CD4-positive, alpha-beta T cell treated with Interleukin-12 subunit alpha and Interleukin-12 subunit beta, for 1 hour (primary cell): ENCODE measurements around the gene PTGES2.
A peak's percentile ranks its signal among the peaks of the same experiment; 100 is the strongest.
"Not testable (repeated sequence)": the region's sequence is repeated elsewhere in the genome, so short reads cannot be mapped to it uniquely, and the experiment has no call there.

ENCODE experiments used
- DNase-seq: peaks from one replicate; pipeline ENCODE4 v3.0.0-alpha.2; 2020

The PTGES2 gene

DNA sequence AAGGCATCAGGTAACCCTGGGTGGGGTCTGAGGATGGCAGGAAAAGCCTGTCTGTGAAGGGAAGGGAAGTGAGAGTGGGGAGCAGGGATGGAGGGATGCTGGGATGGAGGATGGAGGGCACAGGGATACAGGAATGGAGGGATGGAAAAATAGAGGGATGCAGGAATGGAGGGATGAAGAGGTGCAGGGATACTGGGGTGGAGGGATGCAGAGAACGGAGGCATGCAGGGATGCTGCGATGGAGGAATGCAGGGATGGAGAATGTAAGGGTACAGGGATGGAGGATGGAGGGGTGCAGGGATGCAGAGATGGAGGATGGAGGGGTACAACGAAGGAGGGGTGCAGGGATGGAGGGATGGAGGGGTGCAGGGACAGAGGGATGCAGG, 9.1 kb downstream of the PTGES2 start:
- no peak for DNase-seq

DNA sequence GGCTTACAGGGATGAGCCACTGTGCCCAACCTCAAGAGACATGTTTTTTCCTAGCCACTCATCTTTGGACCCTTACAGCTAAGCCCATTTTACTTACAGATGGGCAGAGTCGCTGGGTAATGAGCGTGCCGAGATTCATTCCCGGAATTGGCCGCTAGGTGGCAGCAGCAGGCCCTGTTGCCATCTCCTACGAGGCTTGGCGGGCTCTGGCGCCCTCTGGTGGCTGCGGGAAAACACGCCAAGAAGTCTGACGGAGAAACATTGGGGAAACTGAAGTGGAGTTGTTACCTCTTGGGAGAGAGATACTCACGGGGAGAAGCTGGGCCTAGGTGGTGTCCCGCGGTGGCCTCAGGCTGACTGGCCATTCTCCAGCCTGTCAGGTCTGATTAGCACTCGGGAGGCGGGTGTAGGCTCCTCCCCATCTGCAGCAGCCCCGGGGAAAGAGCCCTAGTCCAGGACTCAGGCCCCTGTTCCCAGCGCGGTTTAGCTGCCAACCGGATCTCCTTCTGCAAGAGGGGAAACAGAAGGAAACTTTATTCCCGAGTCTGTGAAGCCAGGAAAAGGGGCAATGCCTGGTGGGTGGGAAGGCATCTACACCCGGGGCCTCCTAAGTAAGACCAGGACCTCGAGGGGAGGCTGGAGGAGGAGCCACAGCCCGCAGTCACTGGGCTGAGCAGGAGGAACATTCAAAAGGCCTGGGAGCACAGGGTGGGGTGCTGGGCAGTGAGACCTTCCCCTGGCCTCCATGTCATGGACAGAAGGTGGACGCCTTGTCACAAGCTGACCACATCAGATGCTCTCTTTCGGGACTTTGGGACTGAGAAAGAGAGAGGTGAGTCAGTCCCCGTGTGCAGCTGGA, 9.7 kb downstream of the PTGES2 start:
- DNase-seq, result peak; percentile 94

DNA sequence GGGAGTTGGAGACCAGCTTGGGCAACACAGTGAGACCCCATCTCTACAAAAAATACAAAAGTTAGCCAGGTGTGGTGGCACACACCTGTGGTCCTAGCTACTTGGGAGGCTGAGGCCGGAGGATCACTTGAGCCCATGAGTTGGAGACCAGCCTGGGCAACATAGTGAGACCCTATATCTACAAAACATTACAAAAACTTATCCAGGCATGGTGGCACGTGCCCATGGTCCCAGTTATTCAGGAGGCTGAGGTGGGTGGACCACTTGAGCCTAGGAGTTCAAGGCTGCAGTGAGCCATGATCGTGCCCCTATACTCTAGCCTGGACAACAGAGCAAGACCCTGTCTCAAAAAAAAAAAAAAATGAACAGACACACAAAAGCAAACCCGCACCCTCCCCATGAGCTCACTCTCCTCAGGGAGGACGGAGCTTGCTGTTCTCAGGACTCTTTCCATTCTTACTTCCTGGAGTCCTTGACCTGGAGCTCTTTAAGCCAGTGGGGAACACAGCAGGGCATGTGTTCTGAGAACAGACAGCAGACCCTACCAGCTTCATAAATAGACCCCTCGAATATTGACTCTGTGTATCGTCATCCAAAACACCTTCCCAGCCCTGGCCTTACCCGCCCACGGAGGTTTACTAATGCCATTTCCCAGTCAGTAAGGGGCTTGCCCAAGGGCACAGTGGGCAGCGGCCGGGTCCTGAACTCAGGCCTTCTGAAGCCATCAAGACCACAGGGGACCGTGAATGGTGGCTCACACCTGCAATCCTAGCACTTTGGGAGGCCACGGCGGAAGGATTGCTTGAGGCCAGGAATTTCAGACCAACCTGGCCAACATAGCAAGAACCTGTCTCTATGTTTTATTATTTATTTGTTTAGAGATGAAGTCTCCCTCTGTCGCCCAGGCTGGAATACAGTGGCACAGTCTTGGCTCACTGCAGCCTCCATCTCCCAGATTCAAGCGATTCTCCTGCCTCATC, 11.1 kb downstream of the PTGES2 start:
- no peak for DNase-seq

DNA sequence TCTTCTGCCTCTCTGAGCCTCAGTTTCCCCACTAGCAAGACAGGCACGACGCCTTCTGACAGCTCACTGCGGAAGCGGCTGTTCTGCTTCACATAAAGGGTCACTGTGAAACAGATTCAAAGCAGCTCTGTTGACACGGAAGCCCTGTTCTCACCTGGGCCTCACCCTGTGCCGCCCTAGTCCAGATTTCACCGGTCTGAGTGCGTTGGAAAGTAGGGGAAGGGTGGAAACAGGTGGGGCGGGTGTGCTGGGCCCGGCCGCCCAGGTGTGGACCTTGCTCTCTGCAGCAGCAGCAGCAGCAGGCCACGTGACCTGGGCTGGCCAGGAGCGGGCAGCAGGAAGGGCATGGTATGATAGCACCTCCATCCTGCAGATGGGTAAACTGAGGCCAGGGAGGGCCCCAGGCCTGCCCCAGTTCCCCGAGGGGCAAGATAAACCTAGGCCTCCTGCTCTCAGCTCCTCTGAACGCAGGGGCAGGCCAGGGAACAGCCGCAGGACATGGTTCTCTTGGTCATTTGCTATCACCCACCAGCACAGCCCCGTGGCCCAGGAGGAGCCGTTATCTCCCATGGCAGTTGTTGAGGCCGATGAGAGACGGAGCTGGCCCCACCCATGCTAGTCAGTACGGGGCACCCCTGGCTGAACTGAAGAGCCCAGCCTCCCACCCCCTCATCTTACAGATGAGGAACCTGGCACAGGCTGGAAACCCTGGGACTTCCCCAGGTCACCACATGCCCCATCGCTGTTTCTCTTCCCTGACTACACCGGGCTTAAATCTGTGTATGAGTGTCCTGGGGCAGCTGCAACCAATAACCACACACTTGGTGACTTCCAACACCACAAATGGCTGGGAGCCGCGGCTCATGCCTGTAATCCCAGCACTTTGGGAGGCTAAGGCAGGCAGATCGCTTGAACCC, 12.1 kb downstream of the PTGES2 start:
- peak; percentile 27 for DNase-seq

DNA sequence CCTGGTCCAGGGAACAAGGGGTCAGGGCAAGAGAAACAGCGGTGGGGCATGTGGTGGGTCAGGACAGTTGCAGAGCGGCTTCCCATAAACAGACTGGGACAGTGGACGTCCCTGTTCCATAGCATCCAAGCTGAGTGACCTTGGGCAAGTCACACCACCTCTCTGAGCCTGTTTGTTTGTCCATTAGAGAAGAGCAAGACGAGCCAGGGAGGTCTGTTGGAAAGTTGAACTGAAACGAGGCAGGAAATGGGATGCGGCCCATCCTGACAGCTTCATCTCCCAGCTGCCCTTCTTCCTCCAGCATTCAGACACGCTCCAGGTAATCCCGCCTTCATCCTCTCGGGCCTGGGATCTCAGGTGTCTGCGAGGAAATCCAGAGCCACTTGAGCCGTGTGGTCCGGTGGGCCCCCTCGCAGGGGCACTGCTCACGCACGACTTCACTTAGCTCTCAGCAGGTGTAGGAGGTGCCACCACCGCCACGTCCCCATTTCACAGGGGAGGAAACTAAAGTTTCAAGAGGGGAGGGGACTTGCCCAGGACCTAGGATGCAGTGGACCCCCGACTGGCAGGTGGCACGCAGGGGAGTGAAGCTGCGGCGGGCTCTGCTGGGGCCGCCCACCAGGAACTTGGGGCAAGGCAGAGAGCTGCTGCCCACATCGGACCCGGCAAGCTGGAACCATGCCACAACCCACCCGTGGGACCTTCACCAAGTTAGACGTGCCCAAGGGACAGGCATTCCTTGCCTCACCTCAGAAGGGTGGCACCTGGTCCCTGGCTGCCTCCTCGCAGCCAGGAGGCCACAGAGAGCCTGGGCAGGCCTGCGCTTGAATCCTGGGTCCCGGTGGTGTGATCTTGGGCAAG, 13.0 kb downstream of the PTGES2 start:
- no peak for DNase-seq

DNA sequence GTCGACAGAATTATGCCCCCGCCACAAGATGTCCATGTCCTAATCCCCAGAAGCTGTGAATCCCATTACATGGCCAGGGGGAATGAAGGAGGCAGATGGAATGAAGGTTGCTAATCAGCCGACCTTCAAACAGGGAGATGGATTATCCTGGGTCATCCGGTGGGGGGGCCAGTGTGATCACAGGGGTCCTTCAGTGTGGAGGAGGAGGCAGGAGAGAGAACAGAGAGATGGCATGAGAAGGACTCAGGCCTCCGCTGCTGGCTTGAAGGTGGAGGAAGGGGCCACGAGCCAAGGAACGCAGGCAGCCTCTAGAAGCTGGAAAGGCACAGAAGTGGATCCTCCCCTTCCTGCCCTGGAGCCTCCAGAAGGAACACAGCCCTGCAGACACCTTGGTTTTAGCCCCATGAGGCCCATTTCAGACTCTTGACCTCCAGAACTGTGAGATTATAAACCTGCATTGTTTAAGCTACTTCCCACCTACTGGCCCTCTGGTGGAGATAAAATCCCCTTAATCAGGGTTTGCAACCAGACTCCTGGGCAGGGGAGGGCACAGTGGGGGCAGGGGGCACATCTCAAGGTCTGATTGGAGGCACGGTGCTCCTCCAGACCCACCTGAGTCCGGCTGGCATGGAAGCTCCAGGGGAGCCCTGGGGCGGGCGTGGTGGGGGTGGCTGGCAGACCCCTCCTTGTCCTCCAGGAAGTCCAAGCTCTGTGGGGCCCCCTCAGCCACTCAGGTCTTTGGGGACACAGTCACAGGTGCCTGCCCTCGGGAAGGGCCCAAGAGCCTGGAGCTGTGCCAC, 13.8 kb downstream of the PTGES2 start:
- no peak for DNase-seq

DNA sequence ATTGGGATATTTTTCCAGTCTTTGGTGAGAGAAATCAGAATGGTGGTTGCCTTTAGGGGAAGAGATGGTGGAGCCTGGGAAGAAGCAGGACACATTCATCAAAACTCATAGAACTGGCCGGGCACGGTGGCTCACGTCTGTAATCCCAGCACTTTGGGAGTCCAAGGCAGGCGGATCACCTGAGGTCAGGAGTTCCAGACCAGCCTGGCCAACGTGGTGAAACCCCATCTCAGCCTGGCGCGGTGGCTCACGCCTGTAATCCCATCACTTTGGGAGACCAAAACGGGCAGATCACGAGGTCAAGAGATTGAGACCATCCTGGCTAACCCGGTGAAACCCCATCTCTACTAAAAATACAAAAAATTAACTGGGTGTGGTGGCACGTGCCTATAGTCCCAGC, 15.8 kb downstream of the PTGES2 start:
- DNase-seq, result not testable (repeated sequence)

DNA sequence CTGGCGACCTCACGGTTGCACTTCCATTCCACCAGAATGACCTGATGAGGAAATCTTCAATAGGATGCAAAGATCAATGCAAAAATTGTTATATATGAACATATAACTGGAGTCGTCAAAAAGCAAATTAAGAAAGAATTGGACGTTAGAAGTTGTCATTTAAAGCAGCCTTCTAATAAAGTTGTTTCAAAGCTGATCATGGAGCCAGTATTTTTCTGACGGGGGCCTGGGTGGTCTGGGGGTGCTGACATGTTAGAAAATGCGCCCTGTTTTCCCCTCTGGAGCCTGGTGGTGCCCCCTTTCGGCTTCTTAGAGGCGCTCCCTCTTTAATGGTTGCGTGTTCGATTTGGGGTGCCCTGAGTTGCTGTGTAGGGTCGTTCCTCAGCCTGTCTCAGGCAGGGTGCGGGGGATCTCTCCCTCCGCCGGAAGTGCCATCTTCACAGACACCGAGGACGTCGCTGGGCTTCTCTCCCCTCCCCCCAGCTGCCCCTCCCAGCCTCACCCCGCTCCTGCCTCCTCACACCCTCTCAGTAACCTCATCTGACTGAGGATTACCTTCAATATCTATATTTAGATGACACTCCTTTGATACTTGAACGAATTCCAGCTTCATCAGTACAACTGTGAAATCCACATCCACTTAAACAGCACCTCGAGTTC, 18.3 kb downstream of the PTGES2 start:
- no peak for DNase-seq

DNA sequence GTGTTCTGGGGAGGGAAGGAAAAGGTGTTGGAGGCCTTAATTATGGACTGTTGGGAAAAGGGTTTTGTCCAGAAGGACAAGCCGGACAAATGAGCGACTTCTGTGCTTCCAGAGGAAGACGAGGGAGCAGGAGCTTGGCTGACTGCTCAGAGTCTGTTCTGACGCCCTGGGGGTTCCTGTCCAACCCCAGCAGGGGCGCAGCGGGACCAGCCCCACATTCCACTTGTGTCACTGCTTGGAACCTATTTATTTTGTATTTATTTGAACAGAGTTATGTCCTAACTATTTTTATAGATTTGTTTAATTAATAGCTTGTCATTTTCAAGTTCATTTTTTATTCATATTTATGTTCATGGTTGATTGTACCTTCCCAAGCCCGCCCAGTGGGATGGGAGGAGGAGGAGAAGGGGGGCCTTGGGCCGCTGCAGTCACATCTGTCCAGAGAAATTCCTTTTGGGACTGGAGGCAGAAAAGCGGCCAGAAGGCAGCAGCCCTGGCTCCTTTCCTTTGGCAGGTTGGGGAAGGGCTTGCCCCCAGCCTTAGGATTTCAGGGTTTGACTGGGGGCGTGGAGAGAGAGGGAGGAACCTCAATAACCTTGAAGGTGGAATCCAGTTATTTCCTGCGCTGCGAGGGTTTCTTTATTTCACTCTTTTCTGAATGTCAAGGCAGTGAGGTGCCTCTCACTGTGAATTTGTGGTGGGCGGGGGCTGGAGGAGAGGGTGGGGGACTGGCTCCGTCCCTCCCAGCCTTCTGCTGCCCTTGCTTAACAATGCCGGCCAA, 19.1 kb downstream of the PTGES2 start:
- DNase-seq, result no peak

DNA sequence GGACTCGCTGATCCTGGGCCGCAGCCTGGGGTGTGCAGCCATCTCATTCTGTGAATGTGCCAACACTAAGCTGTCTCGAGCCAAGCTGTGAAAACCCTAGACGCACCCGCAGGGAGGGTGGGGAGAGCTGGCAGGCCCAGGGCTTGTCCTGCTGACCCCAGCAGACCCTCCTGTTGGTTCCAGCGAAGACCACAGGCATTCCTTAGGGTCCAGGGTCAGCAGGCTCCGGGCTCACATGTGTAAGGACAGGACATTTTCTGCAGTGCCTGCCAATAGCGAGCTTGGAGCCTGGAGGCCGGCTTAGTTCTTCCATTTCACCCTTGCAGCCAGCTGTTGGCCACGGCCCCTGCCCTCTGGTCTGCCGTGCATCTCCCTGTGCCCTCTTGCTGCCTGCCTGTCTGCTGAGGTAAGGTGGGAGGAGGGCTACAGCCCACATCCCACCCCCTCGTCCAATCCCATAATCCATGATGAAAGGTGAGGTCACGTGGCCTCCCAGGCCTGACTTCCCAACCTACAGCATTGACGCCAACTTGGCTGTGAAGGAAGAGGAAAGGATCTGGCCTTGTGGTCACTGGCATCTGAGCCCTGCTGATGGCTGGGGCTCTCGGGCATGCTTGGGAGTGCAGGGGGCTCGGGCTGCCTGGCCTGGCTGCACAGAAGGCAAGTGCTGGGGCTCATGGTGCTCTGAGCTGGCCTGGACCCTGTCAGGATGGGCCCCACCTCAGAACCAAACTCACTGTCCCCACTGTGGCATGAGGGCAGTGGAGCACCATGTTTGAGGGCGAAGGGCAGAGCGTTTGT, 19.9 kb downstream of the PTGES2 start:
- DNase-seq, result no peak

DNA sequence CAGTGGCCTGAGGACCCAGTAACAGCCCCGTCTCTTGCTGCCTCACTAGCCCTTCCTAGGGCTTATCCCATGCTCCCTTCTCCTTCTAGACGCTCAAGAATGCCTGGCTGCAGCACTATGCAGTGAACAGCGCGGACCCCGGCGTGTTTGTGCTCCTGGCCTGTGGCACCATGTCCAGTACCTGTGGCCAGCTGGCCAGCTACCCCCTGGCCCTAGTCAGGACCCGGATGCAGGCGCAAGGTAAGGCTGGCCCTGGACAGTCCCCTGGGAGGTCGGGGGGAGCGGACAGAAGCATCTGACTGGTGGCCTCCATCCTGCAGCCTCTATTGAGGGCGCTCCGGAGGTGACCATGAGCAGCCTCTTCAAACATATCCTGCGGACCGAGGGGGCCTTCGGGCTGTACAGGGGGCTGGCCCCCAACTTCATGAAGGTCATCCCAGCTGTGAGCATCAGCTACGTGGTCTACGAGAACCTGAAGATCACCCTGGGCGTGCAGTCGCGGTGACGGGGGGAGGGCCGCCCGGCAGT, 20.5 kb downstream of the PTGES2 start:
- no peak for DNase-seq

DNA sequence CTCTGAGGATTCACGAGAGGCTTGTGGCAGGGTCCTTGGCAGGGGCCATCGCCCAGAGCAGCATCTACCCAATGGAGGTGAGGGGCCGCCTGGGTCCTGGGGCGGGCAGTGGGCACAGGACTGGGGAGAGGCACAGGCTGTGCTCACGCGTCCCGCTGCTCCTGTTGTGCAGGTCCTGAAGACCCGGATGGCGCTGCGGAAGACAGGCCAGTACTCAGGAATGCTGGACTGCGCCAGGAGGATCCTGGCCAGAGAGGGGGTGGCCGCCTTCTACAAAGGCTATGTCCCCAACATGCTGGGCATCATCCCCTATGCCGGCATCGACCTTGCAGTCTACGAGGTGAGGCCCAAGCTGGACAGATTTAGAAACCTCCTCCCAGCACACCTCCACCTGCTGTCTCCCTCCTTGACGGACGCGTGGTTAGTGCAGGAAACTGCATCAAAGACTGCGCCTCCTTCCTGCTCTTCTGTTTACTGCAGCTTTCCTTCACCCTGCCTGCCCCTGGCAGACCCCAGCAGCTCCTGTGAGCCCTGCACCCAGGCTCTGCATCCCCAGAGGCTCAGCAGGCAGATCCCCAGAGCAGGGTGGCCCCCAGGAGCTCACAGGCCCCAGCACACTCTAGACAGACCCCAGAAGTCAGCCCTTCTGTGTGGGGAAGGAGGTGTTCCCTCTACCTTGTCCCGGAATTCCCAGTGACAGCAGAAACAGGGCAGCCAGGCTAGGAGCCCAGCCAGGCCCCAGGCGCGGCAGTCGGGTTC, 21.2 kb downstream of the PTGES2 start:
- no peak for DNase-seq

DNA sequence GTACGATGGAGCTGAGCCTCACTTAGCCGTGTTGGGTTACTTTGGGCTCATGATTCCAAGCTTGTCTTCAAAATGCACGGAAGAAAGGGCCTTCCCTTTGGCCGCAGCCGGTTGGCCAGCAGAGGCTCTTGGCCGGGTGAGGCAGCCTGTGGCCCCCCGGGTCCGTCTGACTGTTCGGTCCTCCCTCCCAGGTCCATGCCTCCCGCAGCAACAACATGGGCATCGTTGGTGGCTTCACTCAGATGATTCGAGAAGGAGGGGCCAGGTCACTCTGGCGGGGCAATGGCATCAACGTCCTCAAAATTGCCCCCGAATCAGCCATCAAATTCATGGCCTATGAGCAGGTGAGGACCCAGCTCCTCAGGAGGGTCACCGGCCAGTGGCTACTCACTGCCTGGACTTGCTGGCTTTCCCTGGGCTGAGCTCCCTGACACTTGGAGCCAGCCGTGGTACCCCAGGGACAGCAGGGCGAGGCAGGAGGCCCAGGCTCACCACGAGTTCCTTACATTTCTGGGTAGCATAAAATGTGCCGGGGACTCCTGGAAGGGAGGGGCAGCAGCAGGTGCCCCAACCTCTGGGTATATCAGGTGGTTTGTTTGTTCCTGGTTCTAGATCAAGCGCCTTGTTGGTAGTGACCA, 21.9 kb downstream of the PTGES2 start:
- DNase-seq, result no peak

DNA sequence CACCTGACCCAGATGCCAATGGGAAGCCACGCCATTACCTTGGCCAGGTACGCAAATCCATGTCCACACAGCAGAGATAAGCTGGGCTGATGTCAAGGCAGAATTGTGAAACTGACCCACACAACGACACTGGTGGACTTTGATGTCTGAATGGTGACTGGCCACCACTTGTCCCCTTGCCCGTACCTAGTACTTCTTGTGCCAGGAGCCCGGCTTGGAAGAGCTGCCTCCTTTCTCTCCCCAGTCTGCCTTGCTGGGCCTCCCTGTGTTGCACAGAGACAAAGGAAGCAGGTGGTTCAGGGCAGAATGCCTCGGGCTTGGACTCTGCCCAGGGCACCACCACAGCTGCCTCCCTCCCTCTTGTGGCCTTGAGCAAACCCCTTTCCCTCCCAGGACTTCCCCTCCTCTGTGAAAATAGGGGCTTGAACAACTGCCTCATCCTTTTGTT, 23.3 kb downstream of the PTGES2 start:
- DNase-seq, result no peak

DNA sequence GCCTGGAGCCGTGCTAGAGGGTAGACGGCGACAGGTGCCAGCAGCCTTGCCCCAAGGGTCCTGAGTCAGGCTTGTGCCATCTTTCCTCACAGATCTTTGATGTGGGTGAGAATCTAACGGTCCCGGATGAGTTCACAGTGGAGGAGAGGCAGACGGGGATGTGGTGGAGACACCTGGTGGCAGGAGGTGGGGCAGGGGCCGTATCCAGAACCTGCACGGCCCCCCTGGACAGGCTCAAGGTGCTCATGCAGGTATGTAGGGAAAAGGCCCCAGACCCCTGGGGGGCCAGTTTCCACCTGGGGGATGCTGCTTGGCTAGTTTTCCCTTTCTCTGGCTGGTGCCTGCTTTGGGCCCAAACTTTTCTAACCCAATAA, 24.0 kb downstream of the PTGES2 start:
- DNase-seq, result peak; percentile 48

DNA sequence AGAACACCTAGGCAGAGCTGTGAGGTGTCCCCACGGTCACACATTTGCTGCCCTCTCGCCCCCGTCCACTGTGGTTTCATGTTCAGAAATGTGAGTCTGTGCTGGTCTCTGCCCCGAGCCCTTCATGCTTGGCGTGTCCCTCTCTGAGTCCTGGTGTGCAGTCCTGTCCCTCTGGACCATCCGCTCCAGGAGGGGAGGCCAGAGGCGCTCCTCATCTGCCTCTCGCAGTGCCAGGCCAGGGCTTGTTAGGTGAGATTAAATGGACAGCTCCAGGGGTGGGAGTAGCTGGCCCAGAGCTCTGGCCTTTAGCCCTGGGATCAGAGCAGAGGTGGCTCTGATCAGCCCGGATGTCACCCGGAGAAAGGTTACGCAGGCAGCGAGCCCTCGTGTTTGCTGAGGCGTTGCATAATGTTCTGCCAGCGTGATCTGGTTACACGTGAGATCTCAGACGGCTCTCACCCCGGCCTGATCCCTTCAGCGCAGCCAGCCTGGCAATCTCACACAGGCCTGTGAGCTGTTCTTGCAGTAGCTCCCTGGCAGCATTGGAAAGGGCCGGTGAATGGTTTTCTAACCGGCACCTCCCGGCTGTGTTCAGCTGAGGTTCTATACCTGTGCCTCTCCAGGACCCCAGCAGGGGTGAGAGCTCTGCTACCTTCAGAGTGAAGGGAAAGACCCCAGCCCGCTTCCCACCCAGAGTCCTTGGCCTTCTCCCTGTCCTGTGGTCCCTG, 24.5 kb downstream of the PTGES2 start:
- DNase-seq, result no peak
